Measurements from ENCODE around the gene REXO4.

GRCh38 chr9:133457233-133457632, 39.4 kb upstream of the REXO4 start:
- TF ChIP-seq CTCF (IDR thresholded peaks at IDR 0.05) (no peak), EZH2 (IDR thresholded peaks at IDR 0.05; ENCODE audit: borderline replicate concordance, insufficient read depth, low read depth, low read length, poor library complexity, severe bottlenecking) (no peak)
